Subcutaneous adipose tissue (tissue), 4 donors: ENCODE data around the gene AGAP1. TPM values are rescaled to one million over a fixed set of nuclear protein-coding genes. Genes with fewer than 3 reads are reported as not detected.

Source experiments
- CTCF ChIP-seq: fragments of 450-650 bp; IDR thresholded peaks from one replicate; pipeline ENCODE4 v1.5.1; 2016; ENCODE audit warnings: low read depth, mild to moderate bottlenecking, control low read depth, antibody characterized with exemption, moderate library complexity
- total RNA-seq, 4 donors: library from RNA; depleted of rRNA; stranded (reverse); fragments of >200 nt; gene quantifications; one replicate each; pipeline ENCODE4 v1.1.0, GENCODE V29; 2016

AGAP1 gene
- total RNA-seq, 4 donors from 2014 or later = 13.6 to 26.3 (median 23.6) TPM

GRCh38 chr2:236038096-236038495, 544.3 kb downstream of the AGAP1 start:
- no peak for TF ChIP-seq CTCF

- no peak for TF ChIP-seq CTCF
These were observed 546.9 kb downstream of the AGAP1 start for GRCh38 chr2:236040600-236041328.

- TF ChIP-seq CTCF = no peak
These were observed 547.8 kb downstream of the AGAP1 start for GRCh38 chr2:236041616-236042015.

- TF ChIP-seq CTCF = no peak
These were observed 548.2 kb downstream of the AGAP1 start for GRCh38 chr2:236042087-236042486.

- no peak for TF ChIP-seq CTCF
These were observed 550.3 kb downstream of the AGAP1 start for GRCh38 chr2:236044191-236044590.

GRCh38 chr2:236045251-236046235, 551.7 kb downstream of the AGAP1 start:
- no peak for TF ChIP-seq CTCF

GRCh38 chr2:236046715-236047114, 552.9 kb downstream of the AGAP1 start:
- no peak for TF ChIP-seq CTCF
